IMR-90 (cell line): Measurements from ENCODE around the gene RSU1. TPM values are rescaled to one million over a fixed set of nuclear protein-coding genes. Genes with fewer than 3 reads are reported as not detected.

Source experiments
- ATAC-seq: fragments of 200-7000 bp; cut with Tn5 transposase; 2 replicates; pipeline ENCODE4 v1.9.1; 2020; ENCODE audit warnings: low read depth, mild to moderate bottlenecking, moderate library complexity
- BruUV-seq: library from RNA; stranded (reverse); fragments of 400-500 nt; replicated peaks from 2 replicates; lab custom pipeline; 2021; lab: Mats Ljungman, UMichigan
- CTCF ChIA-PET: fragments of 300-600 bp; formaldehyde crosslinking; extraction: SDS; loops from one replicate; lab custom pipeline; 2021; ENCODE audit warnings: antibody characterized with exemption; lab: Yijun Ruan, JAX
- POLR2A ChIA-PET: fragments of 300-600 bp; sonication (Branson Sonifier 250); formaldehyde crosslinking; loops from one replicate; lab custom pipeline; 2022; ENCODE audit warnings: antibody characterized with exemption; ENCODE audit not compliant: unreplicated experiment; lab: Charles Lee
- DNase-seq: peaks from one replicate; pipeline ENCODE4 v3.0.0; 2013
- H2AFZ ChIP-seq: replicated peaks from 2 replicates; pipeline ENCODE3; 2013; ENCODE audit warnings: low read length, mild to moderate bottlenecking; ENCODE audit not compliant: poor library complexity
- H2AK5ac ChIP-seq: 2 replicates; pipeline ENCODE4 v1.6.1; 2013; ENCODE audit warnings: low read depth, low read length, inconsistent platforms
- H2AK9ac ChIP-seq: replicated peaks from 2 replicates; pipeline ENCODE3; 2013; ENCODE audit warnings: mild to moderate bottlenecking, low read depth, low read length, moderate library complexity; ENCODE audit not compliant: poor library complexity
- H2BK120ac ChIP-seq: 2 replicates; pipeline ENCODE4 v1.6.1; 2013; ENCODE audit warnings: low read depth, low read length, inconsistent platforms
- H2BK15ac ChIP-seq: 3 replicates; pipeline ENCODE4 v1.6.1; 2013; ENCODE audit warnings: low read depth, low read length, inconsistent platforms
- H2BK20ac ChIP-seq: 2 replicates; pipeline ENCODE4 v1.6.1; 2013; ENCODE audit warnings: low read depth, mild to moderate bottlenecking, inconsistent platforms, low read length, moderate library complexity
- H2BK5ac ChIP-seq: 2 replicates; pipeline ENCODE4 v1.6.1; 2013; ENCODE audit warnings: mild to moderate bottlenecking, low read depth, low read length, inconsistent platforms; ENCODE audit not compliant: poor library complexity, severe bottlenecking
- H3K14ac ChIP-seq: replicated peaks from 2 replicates; pipeline ENCODE4 v1.6.1; 2013; ENCODE audit warnings: low read depth, low read length, inconsistent platforms
- H3K18ac ChIP-seq: 2 replicates; pipeline ENCODE4 v1.6.1; 2013; ENCODE audit warnings: low read depth, low read length, control low read depth
- H3K23ac ChIP-seq: 2 replicates; pipeline ENCODE4 v1.6.1; 2013; ENCODE audit warnings: low read depth, low read length, inconsistent platforms
- H3K27ac ChIP-seq: 2 replicates; pipeline ENCODE4 v1.5.1; 2013; ENCODE audit warnings: mild to moderate bottlenecking, control low read depth, low read length; ENCODE audit not compliant: insufficient read depth
- H3K27me3 ChIP-seq: 2 replicates; pipeline ENCODE4 v1.6.1; 2013; ENCODE audit warnings: low read length; ENCODE audit not compliant: control insufficient read depth, insufficient read depth
- H3K36me3 ChIP-seq: 2 replicates; pipeline ENCODE4 v1.6.1; 2013; ENCODE audit warnings: low read length, mixed read lengths; ENCODE audit not compliant: control insufficient read depth, insufficient read depth
- H3K4ac ChIP-seq: 2 replicates; pipeline ENCODE4 v1.6.1; 2013; ENCODE audit warnings: low read depth, low read length, inconsistent platforms
- H3K4me1 ChIP-seq: 2 replicates; pipeline ENCODE4 v1.6.1; 2013; ENCODE audit warnings: low read length, mixed read lengths; ENCODE audit not compliant: control insufficient read depth, insufficient read depth
- H3K4me2 ChIP-seq: 2 replicates; pipeline ENCODE4 v1.6.1; 2013; ENCODE audit warnings: low read depth, mild to moderate bottlenecking, control low read depth, low read length, moderate library complexity
- H3K4me3 ChIP-seq: 2 replicates; pipeline ENCODE4 v1.5.1; 2013; ENCODE audit warnings: low read depth, mild to moderate bottlenecking, control low read depth, low read length, moderate library complexity; ENCODE audit not compliant: insufficient read depth
- H3K56ac ChIP-seq: 2 replicates; pipeline ENCODE4 v1.6.1; 2013; ENCODE audit warnings: low read length, inconsistent platforms; ENCODE audit not compliant: insufficient read depth; ENCODE audit errors: extremely low read depth
- H3K79me1 ChIP-seq, 2 experiments: 2 replicates each; pipeline ENCODE4 v1.6.1; 2013; ENCODE audit warnings: low read length in 2 of 2, inconsistent platforms in 1 of 2, low read depth in 1 of 2
- H3K9ac ChIP-seq: 2 replicates; pipeline ENCODE4 v1.6.1; 2013; ENCODE audit warnings: low read depth, low read length, control low read depth
- H3K9me1 ChIP-seq: 2 replicates; pipeline ENCODE4 v1.6.1; 2013; ENCODE audit warnings: low read length, inconsistent platforms; ENCODE audit not compliant: insufficient read depth
- H3K9me3 ChIP-seq: 2 replicates; pipeline ENCODE4 v1.6.1; 2013; ENCODE audit warnings: low read length; ENCODE audit not compliant: control insufficient read depth, insufficient read depth
- H4K20me1 ChIP-seq: 2 replicates; pipeline ENCODE4 v1.6.1; 2013; ENCODE audit warnings: low read length, inconsistent platforms; ENCODE audit not compliant: insufficient read depth
- H4K5ac ChIP-seq: 2 replicates; pipeline ENCODE4 v1.6.1; 2013; ENCODE audit warnings: mild to moderate bottlenecking, low read depth, low read length, control low read depth
- H4K8ac ChIP-seq, 2 experiments: 2 replicates each; pipeline ENCODE4 v1.6.1; 2013; ENCODE audit warnings: low read depth in 2 of 2, low read length in 2 of 2, control low read depth in 1 of 2, inconsistent platforms in 1 of 2
- H4K91ac ChIP-seq: 2 replicates; pipeline ENCODE4 v1.6.1; 2013; ENCODE audit warnings: low read depth, low read length, inconsistent platforms; ENCODE audit not compliant: insufficient read depth
- CEBPB ChIP-seq: IDR thresholded peaks from 2 replicates; pipeline ENCODE4 v1.6.1; 2012; ENCODE audit warnings: low read depth, low read length, improper control_type of control experiment
- CHD1 ChIP-seq: IDR thresholded peaks from 2 replicates; pipeline ENCODE4 v1.6.1; 2012; ENCODE audit warnings: low read depth, low read length, improper control_type of control experiment
- CTCF ChIP-seq: conservative IDR thresholded peaks from 2 replicates; pipeline ENCODE4 v1.5.1; 2012; ENCODE audit warnings: mild to moderate bottlenecking, low read depth, low read length, improper control_type of control experiment
- RAD21 ChIP-seq: IDR thresholded peaks from 2 replicates; pipeline ENCODE4 v1.6.1; 2012; ENCODE audit warnings: low read length, improper control_type of control experiment
- SMC3 ChIP-seq: fragments of 150-350 bp; IDR thresholded peaks from 2 replicates; pipeline ENCODE4 v1.6.1; 2016; ENCODE audit warnings: low read depth, mild to moderate bottlenecking, antibody characterized with exemption, low read length, moderate library complexity
- WGBS, 2 experiments: methylation state at CpG; one replicate each; pipeline versions ENCODE4 v1.1.5 to v1.1.7; 2013; ENCODE audit warnings: missing lambda C conversion rate in 2 of 2; ENCODE audit not compliant: insufficient read length in 1 of 2; ENCODE audit errors: extremely low coverage in 2 of 2; 5-methylcytosine and 5-hydroxymethylcytosine counted together
- dilution Hi-C: fragments of 300-500 bp; cut with HindIII; formaldehyde crosslinking; loops from one replicate; pipeline ENCODE4 v1.14.3; 2018; ENCODE audit warnings: low sequenced_read_pairs; ENCODE audit not compliant: unreplicated experiment
- in situ Hi-C: fragments of 300-500 bp; cut with MboI; formaldehyde crosslinking; loops from 3 replicates; pipeline ENCODE4 v1.14.3; 2019; ENCODE audit warnings: low sequenced_read_pairs, inconsistent platforms, mixed read lengths
- intact Hi-C: fragments of 100-400 bp; cut with micrococcal nuclease; formaldehyde crosslinking; loops from 2 replicates; pipeline ENCODE4 v1.10.0; 2022
- polyA plus RNA-seq, 3 experiments: library from polyadenylated mRNA; depleted of rRNA; stranded (reverse); fragments of >200 nt; gene quantifications; 2 replicates each; pipeline ENCODE4 v1.2.3, GENCODE V29; 2012; ENCODE audit warnings: low replicate concordance in 1 of 3
- total RNA-seq: library from RNA; depleted of rRNA; stranded (reverse); fragments of >200 nt; gene quantifications from 2 replicates; pipeline ENCODE4 v1.2.3, GENCODE V29; 2012

Gene RSU1
- total and polyA plus RNA-seq, 2 of the 4 experiments (the other 2 are of a cell fraction) = 134 to 148 TPM

GRCh38 chr10:16843252-16843870, 26.1 kb upstream of the RSU1 start:
- no peak overlapping the region for H2AK9ac ChIP-seq
- H3K27ac ChIP-seq = no peak overlapping the region
- H3K14ac ChIP-seq = no peak overlapping the region
- ATAC-seq = peak; percentile 85
- no peak overlapping the region for H4K8ac ChIP-seq
- no peaks in the 10 kb centered on the region for H3K36me3 ChIP-seq
- H3K4me2 ChIP-seq = no peak overlapping the region
- no CpG with 5 or more reads among the region's 1 CpG for WGBS, 2 experiments
- no peak overlapping the region for H2AFZ ChIP-seq
- no peaks in the 10 kb centered on the region for H3K27me3 ChIP-seq
- H3K4me3 ChIP-seq = no peak overlapping the region
- no TSS peak for BruUV-seq
- no peak overlapping the region for H2BK120ac ChIP-seq
- TF ChIP-seq CHD1 = no peak
- TF ChIP-seq SMC3 = peak; percentile 85
- peak; percentile 71 for TF ChIP-seq CTCF
- TF ChIP-seq RAD21 = peak; percentile 77
- TF ChIP-seq CEBPB = peak; percentile 44; the same call in 1 of the 2 replicates
- no peaks in the 10 kb centered on the region for H3K79me1 ChIP-seq
- no peaks in the 10 kb centered on the region for H3K9me3 ChIP-seq
- peaks cover 6% of the 10 kb centered on the region; the same call in 1 of the 2 replicates for H3K4me1 ChIP-seq
- H2BK20ac ChIP-seq = no peak overlapping the region
- no peak overlapping the region for H3K4ac ChIP-seq
- peak; percentile 82 for DNase-seq
- no peak overlapping the region for H4K91ac ChIP-seq
- H3K9me1 ChIP-seq = no peaks in the 10 kb centered on the region
- intact Hi-C loops (loop anchor here (1.0 to 5.0 kb wide), 3 partner anchors 385 to 589 kb away; partner anchors contain the start of gene VIM), in situ Hi-C loops (loop anchor here (5.0 to 25.0 kb wide), 3 partner anchors 414 to 1394 kb away; partner anchors contain the start of gene HACD1), dilution Hi-C loops (no loop called here)
- no peak overlapping the region for H3K9ac ChIP-seq
- H2BK5ac ChIP-seq = no peak overlapping the region
- H3K56ac ChIP-seq = no peak overlapping the region
- H2AK5ac ChIP-seq = no peak overlapping the region
- H3K18ac ChIP-seq = no peak overlapping the region
- CTCF ChIA-PET = interaction anchor here (0.6 to 1.0 kb wide), 3 partner anchors 18 to 590 kb away, joined by 3 to 4 read pairs (median 3); no protein-coding TSS in a partner anchor
- no peak overlapping the region for H2BK15ac ChIP-seq
- H4K20me1 ChIP-seq = no peaks in the 10 kb centered on the region
- POLR2A ChIA-PET = no interaction called here
- no peak overlapping the region for H4K5ac ChIP-seq
- H3K23ac ChIP-seq = no peak overlapping the region
